Lower leg skin (tissue), 4 donors: ENCODE results near the gene TSPAN16. TPM values are rescaled to one million over a fixed set of nuclear protein-coding genes. Genes with fewer than 3 reads are reported as not detected.

Experiments used
- DNase-seq, 2 donors: peaks; one replicate each; pipeline ENCODE4 v3.0.0-alpha.2; 2019; ENCODE audit warnings: low spot score in 2 of 2
- H3K4me3 ChIP-seq: fragments of 200-600 bp; sonication (generic); 2 replicates; pipeline ENCODE4 v1.5.1; 2017; ENCODE audit warnings: mild to moderate bottlenecking, low read depth; ENCODE audit not compliant: poor library complexity, severe bottlenecking
- CTCF ChIP-seq, 3 donors: fragments of 450-650 bp; IDR thresholded peaks; one replicate each; pipeline ENCODE4 v1.5.1; 2016; ENCODE audit warnings: antibody characterized with exemption in 3 of 3, mild to moderate bottlenecking in 3 of 3, moderate library complexity in 2 of 3
- POLR2A ChIP-seq, 2 donors: fragments of 450-650 bp; IDR thresholded peaks; one replicate each; pipeline ENCODE4 v1.6.1; 2016 to 2017; ENCODE audit warnings: antibody characterized with exemption in 2 of 2, mild to moderate bottlenecking in 1 of 2, moderate library complexity in 1 of 2
- WGBS, 2 donors: methylation state at CpG; one replicate each; pipeline ENCODE4 v1.1.5; 2018; 5-methylcytosine and 5-hydroxymethylcytosine counted together
- intact Hi-C: fragments of 100-400 bp; cut with DNase I; formaldehyde crosslinking; loops from one replicate; pipeline ENCODE4 v1.15.0; 2023; ENCODE audit warnings: low total_unique reads
- total RNA-seq, 4 donors: library from RNA; depleted of rRNA; stranded (reverse); fragments of >200 nt; gene quantifications; one replicate each; pipeline ENCODE4 v1.1.0, GENCODE V29; 2016

The TSPAN16 gene
- total RNA-seq, 4 donors from 2014 or later, result not detected

- no peak overlapping the region for H3K4me3 ChIP-seq
- peak in 1 of 2 donors; percentile 53 for DNase-seq
- intact Hi-C loops, result no loop called here
- TF ChIP-seq CTCF (IDR thresholded peaks at IDR 0.05), result no peak
- TF ChIP-seq POLR2A (IDR thresholded peaks at IDR 0.05), result no peak
- 43 to 53% methylated on average over 8 to 11 of the region's 11 CpGs for WGBS, 2 donors
These were observed 30.1 kb upstream of the TSPAN16 start for GRCh38 chr19:11265785-11266236.

GRCh38 chr19:11267316-11268085 is 28.5 kb upstream of the TSPAN16 start:
- no peak for DNase-seq
- H3K4me3 ChIP-seq, result no peak overlapping the region
- no peak for TF ChIP-seq POLR2A (IDR thresholded peaks at IDR 0.05)
- no peak for TF ChIP-seq CTCF (IDR thresholded peaks at IDR 0.05)
- WGBS, 2 donors, result 88 to 89% methylated on average over 10 of the region's 10 CpGs
- intact Hi-C loops, result no loop called here

- TF ChIP-seq POLR2A (IDR thresholded peaks at IDR 0.05) (no peak), CTCF (IDR thresholded peaks at IDR 0.05) (no peak)
- WGBS, 2 donors, result 37 to 38% methylated on average over 10 of the region's 10 CpGs
- peak in 1 of 2 donors; percentile 91 for DNase-seq
- H3K4me3 ChIP-seq, result no peak overlapping the region
- intact Hi-C loops, result no loop called here
These were observed 27.1 kb upstream of the TSPAN16 start for GRCh38 chr19:11268783-11269267.

GRCh38 chr19:11269408-11269807 is 26.6 kb upstream of the TSPAN16 start:
- H3K4me3 ChIP-seq, result no peak overlapping the region
- no peak for DNase-seq
- intact Hi-C loops, result no loop called here
- WGBS, 2 donors, result 30 to 44% methylated on average over 7 of the region's 7 CpGs
- no peak for TF ChIP-seq POLR2A (IDR thresholded peaks at IDR 0.05)
- no peak for TF ChIP-seq CTCF (IDR thresholded peaks at IDR 0.05)

- TF ChIP-seq POLR2A (IDR thresholded peaks at IDR 0.05) (no peak), CTCF (IDR thresholded peaks at IDR 0.05) (no peak)
- H3K4me3 ChIP-seq, result no peak overlapping the region
- no peak for DNase-seq
- 49 to 63% methylated on average over 2 of the region's 2 CpGs for WGBS, 2 donors
- intact Hi-C loops, result no loop called here
These were observed 22.7 kb upstream of the TSPAN16 start for GRCh38 chr19:11273296-11273695.
